Neutrophil (primary cell): ENCODE measurements around the gene DYNLL1.
"Not testable (repeated sequence)": the region's sequence is repeated elsewhere in the genome, so short reads cannot be mapped to it uniquely, and the experiment has no call there.

Source experiments
- H3K27ac ChIP-seq: fragments of 200-600 bp; sonication (generic); 2 replicates; pipeline ENCODE4 v1.5.1; 2016; ENCODE audit warnings: mild to moderate bottlenecking, moderate library complexity
- H3K27me3 ChIP-seq: fragments of 200-600 bp; sonication (generic); 2 replicates; pipeline ENCODE4 v1.6.0; 2016; ENCODE audit warnings: mild to moderate bottlenecking
- H3K36me3 ChIP-seq: fragments of 200-600 bp; sonication (generic); 2 replicates; pipeline ENCODE4 v1.5.1; 2017
- H3K4me1 ChIP-seq, 2 experiments: fragments of 200-600 bp in 1 of 2; sonication (generic) in 1 of 2; 1 replicate in 1 of 2; 2 replicates in 1 of 2; pipeline versions ENCODE4 v1.5.1 to v1.6.1; 2013 to 2016; ENCODE audit warnings: low read depth in 1 of 2, low read length in 1 of 2, mild to moderate bottlenecking in 1 of 2, moderate library complexity in 1 of 2; ENCODE audit not compliant: control insufficient read depth in 1 of 2, insufficient read depth in 1 of 2
- H3K4me3 ChIP-seq, 2 experiments: fragments of 200-600 bp in 1 of 2; sonication (generic) in 1 of 2; 1 replicate in 1 of 2; 2 replicates in 1 of 2; pipeline ENCODE4 v1.5.1; 2013 to 2016; ENCODE audit warnings: low read depth in 1 of 2, low read length in 1 of 2, mild to moderate bottlenecking in 1 of 2, moderate library complexity in 1 of 2
- H3K9me3 ChIP-seq: fragments of 200-600 bp; sonication (generic); 2 replicates; pipeline ENCODE4 v1.5.1; 2016
- CTCF ChIP-seq: fragments of 200-600 bp; sonication (generic); IDR thresholded peaks from 2 replicates; pipeline ENCODE4 v1.5.1; 2016; ENCODE audit warnings: antibody characterized with exemption

The DYNLL1 gene

DNA sequence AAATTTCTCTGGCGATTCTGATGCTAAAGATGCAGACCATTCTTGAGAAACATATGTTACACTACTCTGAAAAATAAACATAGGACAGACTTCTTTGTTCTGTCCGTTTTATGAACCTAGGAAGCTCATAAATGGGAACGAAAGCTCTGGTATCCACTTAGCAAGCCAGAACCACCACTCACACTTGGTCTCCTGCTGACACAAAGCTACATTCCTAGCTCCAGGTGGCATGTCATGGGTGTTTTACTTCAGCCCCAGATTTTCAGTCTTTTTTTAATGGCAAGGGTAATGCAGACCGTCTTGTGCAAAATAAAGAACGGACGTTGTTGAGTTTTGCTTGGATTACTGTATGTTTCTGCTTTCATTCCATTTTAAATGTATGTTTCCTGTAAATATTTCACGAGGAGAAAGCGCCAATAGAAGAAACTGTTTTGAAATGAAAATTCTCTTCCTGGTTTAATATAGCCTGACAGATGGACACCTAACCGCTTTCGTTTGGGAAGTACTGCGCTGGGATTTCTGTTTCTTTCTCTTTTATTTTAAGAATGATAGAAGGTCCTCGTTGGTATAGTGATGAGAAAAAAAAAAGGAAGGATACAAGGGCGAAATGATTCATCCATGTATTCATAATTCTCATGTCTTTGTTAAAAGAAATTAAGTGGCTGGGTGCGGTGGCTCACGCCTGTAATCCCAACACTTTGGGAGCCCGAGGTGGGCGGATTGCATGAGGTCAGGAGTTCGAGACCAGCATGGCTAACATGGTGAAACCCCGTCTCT, 33.9 kb downstream of the DYNLL1 start:
- no peak for TF ChIP-seq CTCF
- Histone ChIP-seq H3K27me3 (no peaks in the 10 kb centered on the region), H3K4me3 (peak overlapping the region; percentile 95 to 98), H3K9me3 (no peaks in the 10 kb centered on the region), H3K27ac (peak overlapping the region; percentile 86), H3K36me3 (no peaks in the 10 kb centered on the region), H3K4me1 (peaks cover 23 to 28% of the 10 kb centered on the region in 2 experiments)

DNA sequence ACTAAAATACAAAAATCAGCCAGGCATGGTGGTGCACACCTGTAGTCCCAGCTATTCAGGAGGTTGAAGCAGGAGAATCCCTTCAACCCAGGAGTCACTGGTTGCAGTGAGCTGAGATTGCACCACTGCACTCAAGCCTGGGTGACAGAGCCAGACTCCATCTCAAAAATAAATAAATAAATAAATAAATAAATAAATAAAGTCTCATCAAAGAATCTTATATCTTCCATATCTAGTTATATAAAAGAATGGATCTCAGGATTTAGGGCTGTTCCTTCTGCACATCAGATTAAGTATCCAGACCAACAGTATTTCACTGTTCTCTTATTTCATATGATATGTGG, 34.5 kb downstream of the DYNLL1 start:
- Histone ChIP-seq H3K4me3 (peak overlapping the region in 1 of 2 experiments; percentile 95), H3K4me1 (peaks cover 26 to 32% of the 10 kb centered on the region in 2 experiments), H3K27ac (peak overlapping the region; percentile 86)
- not testable (repeated sequence) for H3K27me3 ChIP-seq, H3K9me3 ChIP-seq, H3K36me3 ChIP-seq

DNA sequence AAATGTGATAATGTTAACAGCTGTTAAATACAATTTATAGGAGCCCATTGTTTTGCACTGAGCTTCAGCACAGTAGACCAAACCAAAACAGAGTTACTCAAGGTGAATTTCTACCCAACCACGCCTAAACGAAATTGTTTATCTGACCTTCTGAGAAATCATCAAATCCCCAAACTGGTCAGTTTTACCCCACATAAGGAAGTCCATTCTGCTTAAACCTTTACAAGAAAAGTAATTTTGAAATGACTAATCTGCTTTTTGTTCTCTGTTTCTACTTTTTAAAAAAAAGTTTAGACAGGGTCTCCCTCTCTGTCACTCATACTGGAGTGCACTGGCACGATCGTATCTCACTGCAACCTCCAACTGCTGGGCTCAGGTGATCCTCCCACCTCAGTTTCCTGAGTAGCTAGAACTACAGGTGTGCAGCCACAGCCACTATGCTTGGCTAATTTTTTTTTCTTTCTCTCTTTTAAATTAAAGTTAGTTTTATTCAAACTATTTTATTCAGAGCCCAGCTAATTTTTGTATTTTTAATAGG, 36.9 kb downstream of the DYNLL1 start:
- H3K4me3 ChIP-seq, result no peak overlapping the region
- no peaks in the 10 kb centered on the region for H3K9me3 ChIP-seq
- H3K27ac ChIP-seq, result no peak overlapping the region
- H3K4me1 ChIP-seq, result peaks cover 50 to 56% of the 10 kb centered on the region in 2 experiments
- H3K27me3 ChIP-seq, result no peaks in the 10 kb centered on the region
- peaks cover 4% of the 10 kb centered on the region for H3K36me3 ChIP-seq
- TF ChIP-seq CTCF, result no peak

DNA sequence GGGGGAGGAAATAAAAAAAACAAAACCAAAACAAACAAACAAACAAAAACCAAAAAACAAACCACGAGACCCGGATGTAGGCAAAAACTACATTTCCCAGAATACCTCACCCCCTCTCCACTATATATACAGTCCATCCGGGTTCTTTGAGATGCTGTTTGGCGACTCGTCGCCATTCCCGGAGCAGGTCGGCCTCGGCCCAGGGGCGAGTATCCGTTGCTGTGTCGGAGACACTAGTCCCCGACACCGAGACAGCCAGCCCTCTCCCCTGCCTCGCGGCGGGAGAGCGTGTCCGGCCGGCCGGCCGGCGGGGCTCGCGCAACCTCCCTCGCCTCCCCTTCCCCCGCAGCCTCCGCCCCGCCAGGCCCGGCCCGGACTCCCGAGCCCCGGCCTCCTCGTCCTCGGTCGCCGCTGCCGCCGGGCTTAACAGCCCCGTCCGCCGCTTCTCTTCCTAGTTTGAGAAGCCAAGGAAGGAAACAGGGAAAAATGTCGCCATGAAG, 38.3 kb downstream of the DYNLL1 start, which contains the start of gene RNF10:
TSS of gene RNF10 (plus strand) at position 154 of the 500 bp plus-strand sequence. CDS start 456 bp downstream, outside the sequence.
- peaks cover 59 to 61% of the 10 kb centered on the region in 2 experiments for H3K4me1 ChIP-seq
- peak within 1 kb of the TSS; percentile 79 to 98 for H3K4me3 ChIP-seq
- H3K36me3 ChIP-seq, result peaks cover 4% of the 10 kb centered on the region
- TF ChIP-seq CTCF, result no peak
- no peaks in the 10 kb centered on the region for H3K27me3 ChIP-seq
- H3K27ac ChIP-seq, result peak within 1 kb of the TSS; percentile 92
- H3K9me3 ChIP-seq, result no peaks in the 10 kb centered on the region

DNA sequence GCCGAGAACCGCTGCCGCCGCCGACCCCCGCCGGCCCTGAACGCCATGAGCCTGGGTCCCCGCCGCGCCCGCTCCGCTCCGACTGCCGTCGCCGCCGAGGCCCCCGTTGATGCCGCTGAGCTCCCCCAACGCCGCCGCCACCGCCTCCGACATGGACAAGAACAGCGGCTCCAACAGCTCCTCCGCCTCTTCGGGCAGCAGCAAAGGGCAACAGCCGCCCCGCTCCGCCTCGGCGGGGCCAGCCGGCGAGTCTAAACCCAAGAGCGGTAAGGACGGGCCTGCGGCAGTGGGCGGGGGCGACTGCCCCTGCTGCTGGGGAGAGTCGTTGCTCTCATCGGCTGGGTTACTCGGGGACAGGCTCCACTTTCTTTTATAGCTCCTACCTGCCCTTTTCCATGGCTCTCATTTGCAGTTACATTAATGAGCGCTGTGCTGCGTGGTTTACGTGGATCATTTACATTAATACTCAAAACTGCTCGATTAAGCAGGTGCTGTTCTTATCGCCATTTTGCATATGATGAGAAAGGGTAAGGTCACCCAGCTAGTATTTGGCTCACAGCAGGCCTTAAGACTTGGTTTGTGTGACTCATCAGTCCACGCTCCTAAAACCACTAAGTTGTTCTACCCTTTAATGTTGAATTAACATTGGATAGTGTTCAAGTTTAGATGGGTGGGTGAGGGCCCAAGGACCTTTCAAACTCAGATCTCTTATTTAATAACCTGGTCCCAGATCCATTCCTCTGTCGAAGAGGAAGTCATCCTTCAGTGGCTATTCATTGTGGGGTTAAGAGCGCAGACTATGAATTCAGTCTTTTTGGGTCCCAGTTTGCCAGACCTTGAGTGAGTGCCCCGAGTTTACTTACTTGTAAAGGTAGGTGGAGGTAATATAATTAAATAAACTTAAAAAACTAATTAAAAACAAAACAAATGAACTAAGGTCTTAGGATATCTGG, 39.1 kb downstream of the DYNLL1 start:
- H3K4me3 ChIP-seq, result peak overlapping the region; percentile 79 to 98
- H3K27ac ChIP-seq, result peak overlapping the region; percentile 92
- H3K9me3 ChIP-seq, result no peaks in the 10 kb centered on the region
- H3K27me3 ChIP-seq, result no peaks in the 10 kb centered on the region
- TF ChIP-seq CTCF, result no peak
- H3K36me3 ChIP-seq, result peaks cover 4% of the 10 kb centered on the region
- peaks cover 59 to 61% of the 10 kb centered on the region in 2 experiments for H3K4me1 ChIP-seq
